AG10803 (cell line): ENCODE data around the gene CNTN4.

ENCODE experiments used
- DNase-seq: peaks from one replicate; pipeline ENCODE4 v3.0.0; 2010; ENCODE audit warnings: low read depth
- H3K4me3 ChIP-seq: 2 replicates; pipeline ENCODE4 v1.5.1; 2011; ENCODE audit warnings: mild to moderate bottlenecking, low read length, control low read depth
- CTCF ChIP-seq: conservative IDR thresholded peaks from 2 replicates; pipeline ENCODE4 v1.5.1; 2011; ENCODE audit warnings: mild to moderate bottlenecking, low read length, control low read depth, inconsistent platforms

CNTN4 gene

GRCh38 chr3:2589336-2589969 is 490.8 kb downstream of the CNTN4 start:
- no peak for DNase-seq
- no peak overlapping the region for H3K4me3 ChIP-seq
- TF ChIP-seq CTCF = no peak

- DNase-seq = no peak
- no peak overlapping the region for H3K4me3 ChIP-seq
- no peak for TF ChIP-seq CTCF
Observed at GRCh38 chr3:2595486-2595885, 496.8 kb downstream of the CNTN4 start.

- no peak for DNase-seq
- H3K4me3 ChIP-seq = no peak overlapping the region
- TF ChIP-seq CTCF = no peak
Observed at GRCh38 chr3:2597615-2598014, 498.9 kb downstream of the CNTN4 start.

GRCh38 chr3:2599471-2599870 is 500.8 kb downstream of the CNTN4 start:
- TF ChIP-seq CTCF = no peak
- DNase-seq = no peak
- no peak overlapping the region for H3K4me3 ChIP-seq

- no peak for DNase-seq
- no peak overlapping the region for H3K4me3 ChIP-seq
Observed at GRCh38 chr3:2603692-2604289, 505.1 kb downstream of the CNTN4 start.

GRCh38 chr3:2614578-2614977 is 515.9 kb downstream of the CNTN4 start:
- TF ChIP-seq CTCF = no peak
- no peak overlapping the region for H3K4me3 ChIP-seq
- no peak for DNase-seq

More at GRCh38 chr3:2603692-2604289, 505.1 kb downstream of the CNTN4 start:
- TF ChIP-seq CTCF = no peak

- no peak overlapping the region for H3K4me3 ChIP-seq
- no peak for TF ChIP-seq CTCF
- DNase-seq = no peak
Observed at GRCh38 chr3:2615080-2615479, 516.4 kb downstream of the CNTN4 start.
